ENCODE results near the gene OPHN1.

DNA sequence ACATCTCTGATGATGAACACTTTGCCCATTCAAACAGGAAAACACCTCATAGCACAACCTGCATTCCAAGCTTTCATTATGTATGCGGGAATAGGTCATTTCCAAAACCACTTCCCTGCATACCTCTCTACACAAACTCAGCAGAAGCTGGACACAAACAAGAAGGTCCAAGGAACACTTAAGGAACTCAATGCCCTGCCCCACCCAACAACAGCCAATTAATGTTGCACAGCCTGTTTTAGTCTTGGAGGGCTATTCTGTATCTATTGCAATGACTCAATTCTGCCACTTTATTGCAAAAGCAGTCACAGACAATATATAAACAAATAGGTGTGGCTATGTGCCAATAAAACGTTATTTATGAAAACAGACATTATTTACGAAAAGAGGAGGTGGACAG lies 16.7 kb downstream of the OPHN1 start:
- TF ChIP-seq POLR2AphosphoS5 (IDR thresholded peaks at IDR 0.05; ENCODE audit: borderline replicate concordance, low read depth, low read length) (no peak), EZH2 (IDR thresholded peaks at IDR 0.05) (no peak)
